GM18519 (cell line): ENCODE data around the gene PSEN2.
"Not testable (repeated sequence)": the region's sequence is repeated elsewhere in the genome, so short reads cannot be mapped to it uniquely, and the experiment has no call there.

ENCODE experiments used
- ATAC-seq: cut with Tn5 transposase; IDR thresholded peaks from one replicate; pipeline ENCODE4 v1.9.1; 2021; ENCODE audit warnings: mild to moderate bottlenecking, moderate library complexity; ENCODE audit not compliant: unreplicated experiment, low FRiP score

PSEN2 gene

GRCh38 chr1:226870401-226871279, at the start of gene PSEN2:
Gene PSEN2 (plus strand): TSS chr1:226870616. CDS start chr1:226881908, 11,292 bp downstream.
- ATAC-seq = peak; percentile 88

GRCh38 chr1:226820941-226821718, 49.3 kb upstream of the PSEN2 start:
- ATAC-seq = no peak

GRCh38 chr1:226821719-226822085, 48.7 kb upstream of the PSEN2 start:
- no peak for ATAC-seq

DNA sequence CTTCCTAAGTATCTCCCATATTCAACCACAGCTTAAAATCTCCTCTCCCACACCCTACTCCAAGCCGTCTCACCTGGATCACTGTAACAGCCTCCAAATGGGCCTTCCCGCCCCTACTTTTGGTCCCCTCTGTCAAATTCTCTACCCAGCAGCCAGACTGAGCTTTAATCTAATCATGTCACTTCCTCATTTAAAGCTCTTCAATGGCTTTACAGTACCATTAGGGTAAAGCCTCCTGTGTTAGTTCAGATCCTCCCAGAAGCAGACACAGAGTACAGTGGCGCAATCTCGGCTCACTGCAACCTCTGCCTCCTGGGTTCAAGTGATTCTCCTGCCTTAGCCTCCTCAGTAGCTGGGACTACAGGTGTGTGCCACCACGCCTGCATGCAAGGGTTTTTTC, 46.8 kb upstream of the PSEN2 start:
- ATAC-seq = no peak

GRCh38 chr1:226825037-226825745, 45.2 kb upstream of the PSEN2 start:
- no peak for ATAC-seq

GRCh38 chr1:226825746-226826100, 44.7 kb upstream of the PSEN2 start:
- no peak for ATAC-seq

DNA sequence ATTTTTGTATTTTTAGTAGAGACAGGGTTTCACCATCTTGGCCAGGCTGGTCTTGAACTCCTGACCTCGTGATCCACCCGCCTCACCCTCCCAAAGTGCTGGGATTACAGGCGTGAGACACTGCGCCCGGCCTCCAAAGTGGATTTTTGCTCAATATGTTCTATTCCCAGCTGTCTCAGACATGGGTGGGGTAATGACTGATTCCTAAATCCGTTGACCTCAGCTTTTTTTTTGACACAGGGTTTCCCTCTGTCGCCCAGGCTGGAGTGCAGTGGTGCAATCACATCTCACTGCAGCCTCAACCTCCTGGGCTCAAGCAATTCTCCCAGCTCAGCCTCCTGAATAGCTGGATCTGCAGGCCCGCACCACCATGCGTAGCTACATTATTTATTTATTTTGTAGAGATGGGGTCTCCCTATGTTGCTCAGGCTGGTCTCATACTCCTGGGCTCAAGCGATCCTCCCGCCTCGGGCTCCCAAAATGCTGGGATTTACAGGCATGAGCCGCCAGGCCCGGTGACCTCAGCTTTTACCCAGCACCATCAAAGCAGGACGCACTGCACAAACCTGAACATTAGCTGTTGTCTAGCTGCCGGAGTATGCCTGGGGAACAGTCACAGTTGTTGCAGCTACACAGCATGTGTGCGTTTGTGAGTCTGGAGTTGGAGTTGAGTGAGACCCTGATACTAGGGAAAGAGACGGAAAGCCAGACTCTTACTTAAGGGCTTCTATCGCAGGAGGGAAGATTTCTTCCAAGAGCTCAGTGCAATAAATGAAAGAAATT, 43.7 kb upstream of the PSEN2 start:
- ATAC-seq = no peak

- no peak for ATAC-seq
Measured at GRCh38 chr1:226827458-226827857, 43.0 kb upstream of the PSEN2 start.

DNA sequence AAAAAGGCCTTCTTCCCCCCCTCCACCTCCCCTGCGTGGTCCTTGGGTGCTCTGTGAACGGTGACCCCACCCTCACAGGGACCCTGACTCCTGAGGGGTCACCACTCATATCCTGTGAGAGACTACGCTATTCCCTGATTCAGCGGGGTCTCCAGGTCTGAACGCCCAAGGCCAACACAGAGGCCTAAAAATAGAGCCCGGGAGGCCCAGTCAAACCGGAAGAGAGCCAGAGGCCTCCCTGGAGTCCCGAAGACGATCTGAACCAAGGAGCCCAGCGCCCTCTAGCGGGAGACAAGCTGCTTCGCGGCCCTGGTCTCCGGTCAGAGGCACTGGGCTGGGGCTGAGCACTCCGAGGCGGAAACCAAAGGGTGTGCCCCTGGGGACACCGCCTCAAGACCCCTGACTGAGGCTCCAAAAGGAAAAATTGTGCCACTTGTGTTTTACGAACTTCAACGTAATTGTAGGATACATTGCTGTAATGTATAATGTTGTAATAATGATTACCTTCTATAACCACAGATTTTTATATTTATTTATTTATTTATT, 42.4 kb upstream of the PSEN2 start:
- ATAC-seq = peak; percentile 86

GRCh38 chr1:226829105-226829504, 41.3 kb upstream of the PSEN2 start:
- no peak for ATAC-seq

DNA sequence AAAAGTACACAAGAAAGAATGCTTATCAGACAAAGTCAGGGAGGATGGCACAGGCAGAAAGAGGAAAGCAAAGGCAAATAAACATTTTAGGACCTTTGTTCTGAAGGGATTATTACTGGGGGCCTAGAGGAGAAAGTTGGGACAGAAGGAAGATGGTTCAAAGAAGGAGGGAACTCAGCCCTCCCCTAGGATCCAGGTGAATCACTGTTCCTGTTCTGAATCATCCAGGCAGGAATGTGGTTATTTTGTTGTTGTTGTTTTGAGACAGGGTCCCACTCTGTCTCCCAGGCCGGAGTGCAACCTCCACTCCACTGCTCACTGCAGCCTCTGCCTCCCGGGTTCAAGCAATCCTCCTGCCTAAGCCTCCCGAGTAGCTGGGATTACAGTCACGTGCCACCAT, 38.5 kb upstream of the PSEN2 start:
- no peak for ATAC-seq

GRCh38 chr1:226832613-226833012, 37.8 kb upstream of the PSEN2 start:
- no peak for ATAC-seq

GRCh38 chr1:226834179-226834578, 36.2 kb upstream of the PSEN2 start:
- ATAC-seq = not testable (repeated sequence)

DNA sequence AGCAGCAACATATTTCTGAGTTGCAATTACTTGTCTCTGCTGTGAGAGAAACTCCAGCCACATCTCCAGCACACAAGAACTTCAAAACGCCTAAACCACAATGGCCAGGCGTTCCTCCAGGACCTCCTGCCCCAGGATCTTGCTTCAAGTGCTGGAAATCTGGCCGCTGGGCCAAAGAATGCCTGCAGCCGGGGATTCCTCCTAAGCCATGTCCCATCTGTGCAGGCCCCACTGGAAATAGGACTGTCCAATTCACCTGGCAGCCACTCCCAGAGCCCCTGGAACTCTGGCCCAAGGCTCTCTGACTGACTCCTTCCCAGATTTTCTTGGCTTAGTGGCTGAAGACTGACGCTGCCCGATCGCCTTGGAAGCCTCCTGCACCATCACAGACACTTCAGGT, 35.0 kb upstream of the PSEN2 start:
- not testable (repeated sequence) for ATAC-seq

- not testable (repeated sequence) for ATAC-seq
Measured at GRCh38 chr1:226837966-226838365, 32.5 kb upstream of the PSEN2 start.

- no peak for ATAC-seq
Measured at GRCh38 chr1:226838456-226838855, 32.0 kb upstream of the PSEN2 start.

GRCh38 chr1:226845624-226846023, 24.8 kb upstream of the PSEN2 start:
- ATAC-seq = no peak

DNA sequence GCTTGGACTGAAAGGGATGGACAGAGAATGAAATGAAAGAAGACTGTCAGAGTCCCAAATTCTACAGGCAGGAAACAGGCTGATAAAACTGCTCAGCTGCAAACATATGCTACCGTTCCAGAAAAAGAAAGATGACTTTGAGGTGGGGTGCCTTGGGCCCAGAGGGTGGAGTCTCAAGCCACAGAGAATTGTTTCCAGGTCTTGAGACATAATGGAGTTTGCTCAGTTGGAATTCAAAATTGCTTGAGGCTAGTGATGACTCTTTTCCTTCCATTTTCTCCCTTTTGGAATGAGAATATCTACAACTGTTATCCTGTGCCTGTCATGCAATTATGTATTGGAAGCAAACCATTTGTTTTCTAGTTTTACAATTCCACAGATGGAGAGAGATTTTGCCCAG, 23.6 kb upstream of the PSEN2 start:
- no peak for ATAC-seq

GRCh38 chr1:226854548-226854947, 15.9 kb upstream of the PSEN2 start:
- ATAC-seq = not testable (repeated sequence)

GRCh38 chr1:226862890-226863289, 7.5 kb upstream of the PSEN2 start:
- no peak for ATAC-seq
